ENCODE data around the gene MRPS10.
"Not testable (repeated sequence)": the region's sequence is repeated elsewhere in the genome, so short reads cannot be mapped to it uniquely, and the experiment has no call there.

DNA sequence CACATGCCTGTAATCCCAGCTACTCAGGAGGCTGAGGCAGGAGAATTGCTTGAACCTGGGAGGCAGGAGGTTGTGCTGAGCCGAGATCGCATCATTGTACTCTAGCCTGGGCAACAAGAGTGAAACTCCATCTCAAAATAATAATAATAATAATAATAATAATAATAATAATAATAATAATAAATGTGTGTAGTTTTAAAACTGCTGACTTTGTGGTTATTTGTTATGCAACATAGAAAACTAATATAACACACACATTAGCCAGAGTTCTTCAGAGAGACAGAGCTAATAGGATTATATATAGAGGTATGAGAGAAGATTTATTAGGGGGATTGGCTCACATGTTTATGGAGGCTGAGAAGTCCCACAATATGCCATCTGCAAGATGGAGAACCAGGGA lies 47.9 kb downstream of the MRPS10 start:
- not testable (repeated sequence) for TF ChIP-seq POLR2A (IDR thresholded peaks at IDR 0.05; ENCODE audit: low read depth); POLR2AphosphoS5 (IDR thresholded peaks at IDR 0.05); CTCF (IDR thresholded peaks at IDR 0.05)

Data from esophagus muscularis mucosa (tissue), 3 donors.